ENCODE data around the gene NDUFA3.

NDUFA3 gene

DNA sequence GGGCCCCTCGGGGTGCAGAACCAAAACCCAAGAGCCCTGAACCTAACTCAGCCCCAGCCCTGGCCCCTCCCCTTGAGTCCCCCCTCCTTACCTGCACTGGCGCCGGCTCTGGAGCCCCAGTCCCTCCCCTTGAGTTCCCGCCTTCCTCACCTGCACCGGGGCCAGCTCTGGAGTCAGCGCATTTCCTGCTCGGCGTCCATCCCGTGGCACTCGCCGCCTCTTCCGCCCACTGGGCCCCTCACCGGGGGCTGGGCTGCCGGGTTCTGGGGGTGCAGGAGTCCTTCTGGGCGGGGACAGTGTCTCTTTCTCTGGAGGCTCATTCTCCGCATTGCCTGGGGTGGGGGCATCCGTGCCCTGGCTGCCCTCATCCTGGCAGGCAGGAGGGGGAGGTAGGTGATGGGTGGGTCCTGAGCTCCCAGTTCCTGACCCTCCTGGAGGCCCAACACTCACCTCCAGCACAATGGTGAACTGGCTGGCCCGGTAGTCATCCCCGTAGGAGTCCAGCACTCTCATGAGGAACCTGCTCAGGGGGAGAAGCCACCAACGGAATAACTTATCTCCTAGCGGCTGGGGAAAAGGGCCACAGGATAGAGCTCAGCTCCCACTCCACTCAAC, 5.3 kb downstream of the NDUFA3 start:
- DNase-seq (ENCODE audit: low read depth in 2 of 2): no peak

DNA sequence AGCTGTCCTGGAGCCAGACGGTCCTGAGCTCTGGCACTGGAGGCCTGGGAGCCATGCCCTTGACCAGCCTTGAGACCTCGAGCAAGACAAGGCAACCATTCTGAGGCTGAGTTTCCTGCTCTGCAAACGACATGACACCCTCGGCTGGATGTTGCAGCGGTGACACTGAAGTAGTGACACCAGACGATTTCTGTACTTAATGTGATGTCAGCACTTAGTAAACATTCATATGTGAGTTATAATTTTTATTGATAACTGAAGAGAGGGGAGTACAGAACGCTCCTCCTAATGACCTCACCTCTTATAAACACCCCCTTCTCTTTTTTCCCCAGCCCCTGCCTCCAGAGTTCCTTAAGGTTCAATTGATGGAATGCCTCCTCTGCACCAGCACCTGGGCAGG, 5.8 kb downstream of the NDUFA3 start:
- no peak for DNase-seq (ENCODE audit: low read depth in 2 of 2)

DNA sequence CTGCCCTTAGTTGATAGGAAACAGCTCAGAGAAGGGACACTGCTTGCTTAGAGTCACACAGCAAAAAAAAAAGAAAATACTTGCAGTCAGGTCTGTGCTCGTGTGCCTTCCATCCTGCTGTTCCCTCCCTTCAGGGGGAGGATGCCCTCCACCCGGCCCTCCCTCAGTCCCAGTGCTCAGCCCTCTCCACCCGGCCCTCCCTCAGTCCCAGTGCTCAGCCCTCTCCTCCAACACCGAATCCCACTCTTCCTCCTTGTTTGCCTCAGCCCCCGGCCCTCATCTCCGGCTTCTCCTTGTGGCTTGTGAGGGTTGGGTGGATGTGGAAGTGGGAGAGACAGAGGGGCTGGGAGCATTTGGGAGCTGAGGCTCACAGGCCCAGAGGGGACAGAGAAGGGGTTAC, 7.0 kb downstream of the NDUFA3 start:
- no peak for DNase-seq (ENCODE audit: low read depth in 2 of 2)

DNA sequence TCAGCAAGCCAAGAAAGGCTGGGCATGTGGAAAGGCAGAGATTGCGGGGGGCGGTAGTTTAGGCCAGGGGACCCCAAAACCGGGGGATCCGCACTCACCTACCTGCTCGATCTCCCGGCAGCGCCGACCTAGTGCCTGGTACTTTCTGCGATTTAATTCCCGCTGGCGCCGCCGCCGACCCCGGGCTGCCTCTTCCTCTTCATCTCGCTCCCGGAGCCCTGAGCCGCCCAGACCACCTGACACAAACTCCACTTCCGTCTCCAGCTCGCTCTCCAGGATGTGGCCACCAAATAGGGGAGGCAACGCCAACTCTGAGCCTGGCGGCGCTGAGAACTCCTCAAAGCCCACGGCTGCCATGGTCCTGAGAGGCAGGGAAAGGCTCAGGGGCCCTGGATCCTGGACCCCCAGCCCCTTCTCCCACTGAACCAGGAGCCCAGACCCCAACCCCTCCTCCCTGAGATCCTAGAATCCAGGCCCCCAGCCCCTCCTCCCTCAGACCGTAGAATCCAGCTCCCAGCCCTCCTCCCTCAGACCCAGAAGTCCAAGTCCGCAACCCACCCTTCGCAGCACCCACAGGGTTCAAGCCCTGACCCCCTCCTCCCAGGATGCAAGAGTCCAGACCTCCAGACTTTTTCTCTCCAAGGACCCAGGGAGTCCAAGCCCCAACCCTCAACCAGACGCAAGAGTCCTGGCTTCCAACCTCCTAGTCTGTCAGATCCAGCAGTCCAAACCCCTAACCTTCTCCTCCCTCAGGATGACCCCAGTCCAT, 11.9 kb downstream of the NDUFA3 start:
- no peak for DNase-seq (ENCODE audit: low read depth in 2 of 2)

DNA sequence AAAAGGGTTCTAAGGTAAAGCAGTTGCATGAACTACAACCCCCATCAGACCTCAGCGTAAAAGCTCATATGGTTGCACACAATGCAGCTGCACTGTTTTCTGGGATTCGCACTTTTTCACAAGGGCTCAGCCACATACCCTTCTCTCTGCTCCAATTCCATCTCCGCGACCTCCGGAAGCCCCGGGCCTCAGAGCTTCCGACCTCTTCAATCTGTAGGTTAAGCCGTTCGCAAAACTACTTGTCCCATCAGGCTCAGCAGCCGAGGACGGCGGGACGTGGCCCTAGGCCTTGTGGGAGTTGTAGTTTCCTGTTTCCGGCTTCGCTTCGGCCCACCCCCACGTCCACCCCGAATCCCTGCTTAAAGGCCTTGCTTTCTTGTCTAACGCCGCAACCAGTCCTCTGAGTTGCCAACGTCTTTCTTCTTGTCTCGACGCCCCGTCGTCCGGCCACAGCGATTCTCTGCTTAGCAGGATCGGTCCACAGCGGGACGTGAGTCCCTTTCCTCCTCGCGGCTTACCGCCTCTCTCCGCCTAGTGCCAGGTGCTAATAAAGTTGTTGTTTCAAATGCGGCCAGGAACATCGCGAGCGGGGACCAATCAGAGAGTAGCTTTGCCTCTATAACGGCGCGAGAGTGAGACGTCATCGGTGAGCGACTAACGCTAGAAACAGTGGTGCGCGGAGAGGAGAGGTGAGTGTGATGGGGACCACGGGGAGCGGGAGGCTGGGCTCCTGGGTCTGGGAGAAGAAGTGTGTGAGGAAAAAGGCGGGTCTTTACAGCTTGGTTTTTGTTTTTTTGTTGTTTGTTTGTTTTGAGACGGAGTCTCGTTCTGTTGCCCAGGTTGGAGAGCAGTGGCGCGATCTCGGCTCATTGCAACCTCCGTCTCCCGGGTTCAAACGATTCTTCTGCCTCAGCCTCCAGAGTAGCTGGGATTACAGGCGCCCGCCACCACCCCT, 12.7 kb downstream of the NDUFA3 start, which contains the start of the genes PRPF31 and TFPT:
Gene PRPF31, plus strand, starts transcription at position 646 of the 955 bp plus-strand sequence. CDS start 2,525 bp downstream, outside the sequence.
Gene TFPT, minus strand, starts transcription at position 549 of the 955 bp plus-strand sequence. Its CDS starts 388 bp downstream, at position 161.
- DNase-seq (ENCODE audit: low read depth in 2 of 2): peak; percentile 94 to 97

DNA sequence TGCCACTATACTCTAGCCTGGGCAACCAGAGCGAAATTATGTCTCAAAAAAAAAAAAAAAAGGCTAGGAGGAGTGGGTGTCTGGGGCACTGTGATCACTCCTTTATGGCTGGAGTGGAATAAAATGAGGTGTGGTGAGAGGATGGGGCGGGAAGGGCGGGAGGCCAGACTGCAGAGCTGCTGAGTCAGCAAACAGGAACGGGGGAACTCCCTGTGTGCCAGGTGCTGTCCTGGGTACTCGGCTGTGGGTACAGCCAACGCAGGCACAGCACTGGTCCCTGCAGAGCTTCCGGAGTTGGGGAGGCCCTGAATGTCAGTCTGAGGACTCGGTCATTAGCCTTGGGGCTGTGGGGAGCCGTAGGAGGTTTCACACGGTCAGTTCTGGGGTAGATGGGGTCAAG, 18.6 kb downstream of the NDUFA3 start:
- DNase-seq (ENCODE audit: low read depth in 2 of 2): no peak

DNA sequence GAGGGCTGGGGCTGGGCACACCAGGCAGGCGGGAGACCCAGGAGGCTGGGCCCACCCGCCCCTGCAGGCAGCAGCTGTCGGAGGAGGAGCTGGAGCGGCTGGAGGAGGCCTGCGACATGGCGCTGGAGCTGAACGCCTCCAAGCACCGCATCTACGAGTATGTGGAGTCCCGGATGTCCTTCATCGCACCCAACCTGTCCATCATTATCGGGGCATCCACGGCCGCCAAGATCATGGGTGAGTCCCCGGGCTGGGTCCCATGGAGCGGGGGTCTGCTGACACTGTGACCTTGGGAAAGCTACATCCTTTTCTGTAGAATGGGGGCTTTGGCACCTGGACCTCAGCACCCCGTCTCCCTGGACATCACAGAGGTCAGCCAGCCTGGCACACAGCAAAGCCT, 21.0 kb downstream of the NDUFA3 start:
- no peak for DNase-seq (ENCODE audit: low read depth in 2 of 2)

DNA sequence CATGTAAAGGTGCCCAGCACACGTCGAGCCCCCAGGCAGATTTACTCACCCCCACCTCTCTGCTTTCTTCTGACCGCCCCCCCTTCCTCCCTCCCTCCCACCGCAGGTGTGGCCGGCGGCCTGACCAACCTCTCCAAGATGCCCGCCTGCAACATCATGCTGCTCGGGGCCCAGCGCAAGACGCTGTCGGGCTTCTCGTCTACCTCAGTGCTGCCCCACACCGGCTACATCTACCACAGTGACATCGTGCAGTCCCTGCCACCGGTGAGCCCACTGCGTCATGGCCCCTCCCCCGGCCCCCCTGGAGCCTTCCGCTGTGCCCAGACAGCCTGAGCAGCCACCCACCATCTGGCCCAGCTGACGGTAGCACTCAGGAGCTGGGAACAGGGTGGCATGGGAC, 21.7 kb downstream of the NDUFA3 start:
- no peak for DNase-seq (ENCODE audit: low read depth in 2 of 2)

DNA sequence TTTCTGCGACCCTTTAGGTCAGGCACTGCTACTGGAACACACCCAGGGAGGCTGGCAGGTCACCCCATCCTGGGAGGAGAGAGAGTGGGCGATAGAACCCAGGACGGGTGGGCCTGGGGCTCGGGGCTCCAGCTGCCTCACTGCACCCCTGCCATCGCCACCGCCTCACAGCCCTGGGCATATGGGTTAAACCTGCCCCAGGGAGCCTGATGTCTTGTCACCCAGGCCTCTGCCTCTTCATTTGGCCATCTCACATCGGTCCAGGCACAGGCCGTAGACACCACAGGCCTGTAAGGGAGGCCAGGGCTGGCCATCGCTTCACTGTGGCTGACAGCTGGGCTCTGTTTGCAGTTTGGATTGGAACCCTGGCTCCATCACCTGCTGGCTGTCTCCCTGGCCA, 23.1 kb downstream of the NDUFA3 start:
- no peak for DNase-seq (ENCODE audit: low read depth in 2 of 2)

DNA sequence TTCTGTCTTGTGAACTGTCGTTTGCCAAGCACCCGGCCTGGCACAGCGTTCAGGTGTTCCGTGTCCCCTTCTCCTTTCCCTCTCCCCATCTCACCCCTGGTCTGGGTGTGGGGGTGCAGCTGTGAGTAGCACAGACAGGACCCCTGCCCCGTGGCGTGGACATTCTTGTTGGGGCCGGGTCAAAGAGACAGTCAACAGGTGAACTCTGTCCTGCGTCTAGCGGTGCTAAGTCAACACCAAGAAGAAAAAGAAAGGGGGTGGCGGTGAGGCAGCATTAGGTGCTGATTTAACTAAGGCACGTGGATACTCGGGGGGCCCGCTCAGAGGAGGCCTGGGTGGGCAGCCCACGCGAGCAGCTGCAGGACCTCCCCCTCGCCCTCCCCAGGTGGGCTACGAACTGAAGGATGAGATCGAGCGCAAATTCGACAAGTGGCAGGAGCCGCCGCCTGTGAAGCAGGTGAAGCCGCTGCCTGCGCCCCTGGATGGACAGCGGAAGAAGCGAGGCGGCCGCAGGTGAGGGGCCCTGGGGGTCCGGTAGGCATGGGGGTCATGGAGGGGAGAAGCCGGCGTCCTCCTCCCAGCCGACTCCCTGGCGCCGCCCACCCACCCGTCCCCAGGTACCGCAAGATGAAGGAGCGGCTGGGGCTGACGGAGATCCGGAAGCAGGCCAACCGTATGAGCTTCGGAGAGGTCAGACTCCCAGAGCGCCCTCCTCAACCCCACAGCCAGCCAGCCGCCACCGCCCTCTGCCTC, 25.2 kb downstream of the NDUFA3 start:
- DNase-seq (ENCODE audit: low read depth in 2 of 2): no peak

DNA sequence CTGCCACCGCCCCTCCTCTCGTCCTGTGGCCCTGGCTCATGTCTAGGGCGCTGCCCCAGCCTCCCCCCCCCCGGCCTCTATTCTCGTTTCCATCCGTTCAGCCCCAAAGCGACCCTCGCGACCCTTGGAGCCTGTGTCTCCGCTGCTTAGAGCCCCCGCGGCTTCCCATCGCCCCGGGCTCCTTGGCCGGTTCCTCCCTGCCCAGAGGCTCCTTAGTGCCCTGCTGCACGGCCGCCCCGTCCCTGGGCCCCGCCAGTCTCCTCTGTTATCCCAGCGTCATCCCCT, 25.7 kb downstream of the NDUFA3 start:
- DNase-seq (ENCODE audit: low read depth in 2 of 2): no peak

DNA sequence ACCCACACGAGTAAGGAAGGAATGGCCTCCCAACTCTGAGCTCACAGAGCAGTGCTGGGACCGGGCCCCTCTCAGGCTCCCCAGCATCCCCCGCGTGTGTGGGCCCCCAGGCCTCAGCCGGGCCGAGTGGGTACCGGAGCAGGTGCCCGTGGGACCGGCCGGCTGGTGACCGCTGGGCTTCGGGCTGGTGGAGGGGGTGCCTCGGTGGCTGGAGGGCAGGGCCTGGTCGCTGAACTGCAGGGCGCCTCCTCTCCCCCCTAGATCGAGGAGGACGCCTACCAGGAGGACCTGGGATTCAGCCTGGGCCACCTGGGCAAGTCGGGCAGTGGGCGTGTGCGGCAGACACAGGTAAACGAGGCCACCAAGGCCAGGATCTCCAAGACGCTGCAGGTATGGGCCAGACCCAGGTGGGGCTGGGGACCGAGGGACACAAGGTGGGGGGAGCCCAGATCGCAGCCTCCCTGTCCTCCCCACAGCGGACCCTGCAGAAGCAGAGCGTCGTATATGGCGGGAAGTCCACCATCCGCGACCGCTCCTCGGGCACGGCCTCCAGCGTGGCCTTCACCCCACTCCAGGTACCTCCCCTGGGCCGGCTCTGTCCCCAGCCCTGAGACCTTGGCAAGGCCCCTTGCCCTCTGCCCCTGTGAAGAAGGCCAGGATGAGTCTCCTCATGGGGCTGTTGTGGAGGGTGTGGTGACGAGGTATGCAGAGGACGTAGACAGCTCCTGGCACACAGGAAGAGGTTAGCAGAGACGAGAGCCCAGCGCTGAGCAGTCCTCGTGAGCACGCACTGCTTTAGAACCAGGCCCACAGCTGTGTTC, 26.4 kb downstream of the NDUFA3 start:
- DNase-seq (ENCODE audit: low read depth in 2 of 2): no peak

DNA sequence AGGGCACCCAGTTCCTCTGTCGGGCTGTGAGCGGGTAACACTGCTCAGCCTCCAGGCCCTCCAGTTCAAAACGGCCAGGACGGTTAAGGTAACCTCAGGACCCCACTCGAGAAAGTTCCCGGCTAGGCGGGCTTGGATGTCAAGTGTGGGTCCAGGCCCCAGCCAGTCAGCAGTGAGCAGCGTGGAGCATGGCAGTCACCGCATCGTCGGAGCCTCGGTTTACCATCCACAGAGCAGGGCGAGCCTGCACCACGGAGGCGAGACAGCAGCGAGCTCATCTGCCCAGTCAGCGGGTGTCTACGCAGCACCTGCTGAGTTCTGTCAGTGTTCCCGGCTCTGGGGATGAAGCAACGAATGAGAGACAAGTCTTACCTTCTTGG, 27.0 kb downstream of the NDUFA3 start:
- no peak for DNase-seq (ENCODE audit: low read depth in 2 of 2)

DNA sequence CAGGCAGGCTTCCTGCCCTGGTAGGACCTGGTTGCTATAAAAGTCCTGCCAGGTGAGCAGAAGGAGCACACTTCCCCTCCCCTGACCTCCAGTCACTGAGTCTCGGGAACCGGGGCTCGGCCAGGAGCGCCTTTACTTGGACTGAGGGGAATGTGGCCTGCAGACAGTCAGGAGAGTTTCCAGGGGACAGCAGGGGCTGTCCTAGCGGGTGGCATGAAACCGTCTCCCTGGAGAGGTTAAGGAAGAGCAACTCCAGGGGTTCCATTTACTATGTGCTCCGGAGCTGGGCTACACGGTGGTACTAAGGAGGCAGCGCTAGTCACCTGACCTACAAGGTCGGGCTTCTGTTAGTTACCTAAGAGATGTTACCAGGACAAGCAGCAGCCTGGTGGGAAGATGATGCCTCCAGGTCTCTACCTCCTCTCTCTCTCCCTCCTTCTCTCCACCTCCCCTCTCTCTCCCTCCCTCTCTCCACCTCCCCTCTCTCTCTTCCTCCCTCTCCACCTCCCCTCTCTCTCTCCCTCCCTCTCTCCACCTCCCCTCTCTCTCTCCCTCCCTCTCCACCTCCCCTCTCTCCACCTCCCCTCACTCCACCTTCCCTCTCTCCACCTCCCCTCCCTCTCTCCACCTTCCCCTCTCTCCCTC, 30.8 kb downstream of the NDUFA3 start:
- DNase-seq (ENCODE audit: low read depth in 2 of 2): peak; percentile 9 to 11

DNA sequence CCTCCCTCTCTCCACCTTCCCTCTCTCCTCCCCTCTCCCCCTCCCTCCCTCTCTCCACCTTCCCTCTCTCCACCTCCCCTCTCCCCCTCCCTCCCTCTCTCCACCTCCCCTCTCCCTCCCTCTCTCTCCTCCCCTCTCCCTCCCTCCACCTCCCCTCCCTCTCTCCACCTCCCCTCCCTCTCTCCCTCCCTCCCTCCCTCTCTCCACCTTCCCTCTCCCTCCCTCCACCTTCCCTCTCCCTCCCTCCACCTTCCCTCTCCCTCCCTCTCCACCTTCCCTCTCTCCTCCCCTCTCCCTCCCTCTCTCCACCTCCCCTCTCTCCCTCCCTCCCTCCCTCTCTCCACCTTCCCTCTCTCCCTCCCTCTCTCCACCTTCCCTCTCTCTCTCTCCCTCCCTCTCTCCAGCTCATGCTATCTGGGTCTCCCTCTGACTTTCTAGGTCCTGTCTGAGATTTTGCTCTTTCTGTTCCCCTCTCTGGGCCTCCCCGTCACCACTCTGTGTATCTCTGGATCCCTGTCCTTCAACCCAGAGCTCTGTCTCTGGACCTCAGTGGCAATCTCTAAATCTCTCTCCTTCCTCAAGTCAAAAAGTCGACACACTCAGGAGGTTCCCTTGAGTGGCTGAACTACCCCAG, 31.4 kb downstream of the NDUFA3 start:
- DNase-seq (ENCODE audit: low read depth in 2 of 2): no peak

DNA sequence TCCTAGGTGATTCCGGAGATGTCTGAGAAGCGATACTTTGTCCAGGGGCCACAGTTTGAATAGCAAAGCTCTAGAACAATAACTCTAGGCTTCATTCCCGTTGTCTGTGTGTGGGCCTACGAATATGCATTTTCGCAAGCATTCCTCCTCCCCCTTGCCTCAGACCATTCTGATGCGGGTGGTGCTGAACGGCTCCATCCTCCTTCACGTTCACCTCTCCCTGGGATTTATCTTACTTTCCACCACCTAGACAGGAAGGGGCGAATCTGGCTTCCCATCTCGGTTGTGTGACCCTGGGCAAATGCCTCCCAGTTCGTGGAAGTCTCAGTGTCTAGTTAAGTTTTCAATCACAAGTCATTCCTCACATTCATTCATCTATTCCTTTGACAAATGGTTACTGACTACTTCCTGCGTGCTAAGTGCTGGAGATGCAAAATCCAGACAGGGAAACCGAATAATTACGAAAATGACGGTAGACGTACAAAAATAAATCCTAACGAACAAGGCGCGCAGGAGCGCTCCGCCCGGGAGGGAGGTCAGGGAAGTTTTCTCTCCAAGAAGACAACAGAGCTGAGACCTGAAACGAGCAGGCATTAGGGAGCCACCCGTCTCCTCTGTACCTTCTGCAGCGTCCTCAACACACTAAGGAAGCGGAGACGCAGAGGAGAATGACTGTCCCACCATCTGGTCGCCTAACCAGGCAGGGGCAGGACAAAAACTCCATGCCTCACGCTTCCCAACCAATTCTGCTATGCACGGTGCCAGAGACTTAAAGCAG, 33.6 kb downstream of the NDUFA3 start:
- DNase-seq (ENCODE audit: low read depth in 2 of 2): no peak

DNA sequence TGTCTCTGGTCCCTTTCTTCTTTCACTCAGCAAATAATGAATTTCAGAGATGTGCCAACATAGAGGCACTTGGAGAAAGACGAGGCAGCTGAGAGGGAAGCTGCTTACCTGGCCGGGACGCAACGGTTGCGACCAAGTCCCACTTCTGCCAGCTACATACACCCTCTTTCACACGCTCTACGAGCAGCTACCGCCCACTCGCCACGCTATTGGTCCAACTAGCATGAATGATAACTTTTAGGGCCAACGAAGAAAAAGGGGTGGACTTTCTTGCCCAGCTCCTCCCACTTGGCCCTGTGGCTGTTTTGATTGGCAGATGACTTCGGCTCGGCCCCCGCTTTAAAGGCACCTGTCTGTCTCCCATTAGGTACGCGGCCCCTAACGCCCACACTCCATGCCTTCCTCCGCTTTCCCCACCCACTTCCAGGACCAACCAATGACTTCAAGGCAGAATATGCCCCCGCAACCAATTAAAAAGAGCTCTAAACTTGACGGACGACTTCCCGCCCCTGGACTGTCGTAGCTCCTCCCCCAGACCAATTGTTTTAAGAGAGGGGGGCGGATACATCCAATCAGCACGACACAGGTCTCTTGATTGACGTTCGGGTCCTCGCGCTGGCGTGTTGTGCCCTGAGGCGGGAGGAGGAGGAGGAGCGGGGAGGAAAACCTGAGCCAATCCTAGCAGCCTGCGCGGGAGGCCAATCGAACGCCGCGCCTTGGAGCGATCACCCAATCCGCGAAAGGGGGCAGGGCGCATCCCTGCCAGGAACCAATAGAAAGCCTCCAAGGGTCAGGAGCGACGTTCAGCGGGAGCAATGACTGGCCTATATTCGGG, 34.4 kb downstream of the NDUFA3 start:
- DNase-seq (ENCODE audit: low read depth in 2 of 2): peak; percentile 100

Measured in fibroblast of skin of left biceps (primary cell).